BJ (cell line): ENCODE results near the gene ARSB. TPM values are rescaled to one million over a fixed set of nuclear protein-coding genes. Genes with fewer than 3 reads are reported as not detected.

Experiments used
- CTCF ChIA-PET: fragments of 350-600 bp; formaldehyde crosslinking; extraction: SDS; loops from one replicate; lab custom pipeline; 2021; ENCODE audit warnings: antibody characterized with exemption, inconsistent platforms; lab: Yijun Ruan, JAX
- POLR2A ChIA-PET: fragments of 300-600 bp; sonication (Branson Sonifier 250); formaldehyde crosslinking; extraction: SDS; loops from one replicate; lab custom pipeline; 2021; ENCODE audit warnings: antibody characterized with exemption; lab: Charles Lee
- DNase-seq: peaks from one replicate; pipeline ENCODE4 v3.0.0-alpha.2; 2011; ENCODE audit warnings: low read depth
- H3K27me3 ChIP-seq: 2 replicates; pipeline ENCODE4 v1.6.0; 2011; ENCODE audit warnings: low read length; ENCODE audit not compliant: control insufficient read depth, insufficient read depth
- H3K36me3 ChIP-seq: 2 replicates; pipeline ENCODE4 v1.5.1; 2011; ENCODE audit warnings: low read length; ENCODE audit not compliant: control insufficient read depth, insufficient read depth
- H3K4me3 ChIP-seq: 2 replicates; pipeline ENCODE4 v1.5.1; 2011; ENCODE audit warnings: low read depth, mild to moderate bottlenecking, control low read depth, low read length
- CTCF ChIP-seq: IDR thresholded peaks from 2 replicates; pipeline ENCODE4 v1.5.1; 2011; ENCODE audit warnings: low read depth, mild to moderate bottlenecking, control low read depth, inconsistent platforms, low read length, moderate library complexity; ENCODE audit not compliant: insufficient read depth
- polyA plus RNA-seq: library from polyadenylated mRNA; depleted of rRNA; stranded (reverse); fragments of >200 nt; gene quantifications from 2 replicates; pipeline ENCODE4 v1.2.3, GENCODE V29; 2011

Gene ARSB
- polyA plus RNA-seq, 1 experiment, result 26.7 TPM

DNA sequence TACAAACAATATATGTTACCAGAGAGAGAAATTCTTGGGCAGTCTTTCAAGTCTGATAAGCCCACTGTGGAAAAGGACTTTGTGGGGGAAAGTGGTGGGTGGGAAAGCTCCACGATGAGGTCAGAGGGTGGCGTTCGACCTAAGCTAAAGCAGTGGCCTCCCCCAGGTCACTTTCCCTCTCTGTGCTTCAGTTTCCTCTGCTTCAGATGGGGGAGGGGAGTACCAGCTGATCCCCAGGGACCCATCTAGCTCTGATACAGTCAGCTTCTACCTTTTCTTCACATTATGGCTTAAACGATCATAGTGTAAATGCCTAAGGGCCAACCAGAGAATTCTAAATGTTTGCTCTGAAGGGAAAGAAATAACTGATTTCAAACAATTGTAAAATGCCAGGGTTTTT lies 36.6 kb upstream of the ARSB start:
- H3K36me3 ChIP-seq, result no peaks in the 10 kb centered on the region
- H3K4me3 ChIP-seq, result no peak overlapping the region
- POLR2A ChIA-PET, result no interaction called here
- H3K27me3 ChIP-seq, result no peaks in the 10 kb centered on the region
- CTCF ChIA-PET, result interaction anchor here (0.5 to 13.3 kb wide), 17 partner anchors 8 to 1062 kb away, joined by 3 to 439 read pairs (median 6); partner anchors contain the start of gene ARSB
- DNase-seq, result no peak
- TF ChIP-seq CTCF, result no peak

GRCh38 chr5:79020861-79021561 lies 35.9 kb upstream of the ARSB start:
- POLR2A ChIA-PET, result interaction anchor here (0.5 kb wide), 1 partner anchor 1071 kb away, joined by 8 read pairs; no protein-coding TSS in a partner anchor
- peak; percentile 36 for DNase-seq
- Histone ChIP-seq H3K27me3 (no peaks in the 10 kb centered on the region), H3K36me3 (no peaks in the 10 kb centered on the region), H3K4me3 (no peak overlapping the region)
- peak; percentile 88 for TF ChIP-seq CTCF
- CTCF ChIA-PET, result interaction anchor here (0.5 to 13.3 kb wide), 29 partner anchors 9 to 1062 kb away, joined by 3 to 439 read pairs (median 4); partner anchors contain the start of gene ARSB

DNA sequence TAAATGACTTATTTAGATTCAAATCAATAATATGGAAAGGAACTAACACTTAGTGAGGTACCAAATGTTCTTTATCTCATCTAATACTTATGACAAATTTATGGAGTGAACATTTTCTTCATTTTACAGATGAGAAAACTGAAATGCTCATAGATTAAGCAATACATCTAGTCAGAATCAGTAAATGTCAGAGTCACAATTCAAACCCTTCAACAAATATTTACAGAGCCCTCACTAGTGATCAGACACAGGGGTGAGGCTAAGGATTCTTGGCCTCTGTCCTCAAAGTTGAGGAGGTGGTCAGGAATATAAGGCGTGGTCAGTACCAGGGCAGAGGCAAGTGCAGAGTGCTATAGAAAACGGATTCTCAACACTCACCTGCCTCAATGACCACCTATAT lies 29.5 kb upstream of the ARSB start:
- H3K27me3 ChIP-seq, result no peaks in the 10 kb centered on the region
- TF ChIP-seq CTCF, result no peak
- ChIA-PET POLR2A (no interaction called here), CTCF (interaction anchor here (1.4 kb wide), 1 partner anchor 10 kb away, joined by 6 read pairs; no protein-coding TSS in a partner anchor)
- no peak overlapping the region for H3K4me3 ChIP-seq
- DNase-seq, result no peak
- H3K36me3 ChIP-seq, result no peaks in the 10 kb centered on the region

DNA sequence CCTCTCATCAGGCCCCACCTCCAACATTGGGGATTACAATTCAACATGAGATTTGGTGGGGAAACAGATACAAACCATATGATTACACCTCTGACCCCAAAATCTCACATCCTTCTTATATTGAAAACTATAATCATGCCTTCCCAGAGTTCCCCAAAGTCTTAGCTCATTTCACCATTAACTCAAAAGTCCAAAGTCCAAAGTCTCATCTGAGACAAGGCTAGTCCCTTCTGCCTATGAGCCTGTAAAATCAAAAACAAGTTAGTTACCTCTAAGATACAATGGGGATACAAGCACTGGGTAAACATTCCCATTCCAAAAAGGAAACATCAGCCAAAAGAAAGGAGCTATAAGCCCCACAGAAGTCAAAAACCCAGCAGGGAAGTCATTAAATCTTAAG lies 26.8 kb upstream of the ARSB start:
- H3K36me3 ChIP-seq, result no peaks in the 10 kb centered on the region
- H3K27me3 ChIP-seq, result no peaks in the 10 kb centered on the region
- ChIA-PET POLR2A (no interaction called here), CTCF (interaction anchor here (2.0 to 7.7 kb wide), 3 partner anchors 9 to 123 kb away, joined by 7 to 38 read pairs (median 9); no protein-coding TSS in a partner anchor)
- TF ChIP-seq CTCF, result no peak
- DNase-seq, result no peak
- no peak overlapping the region for H3K4me3 ChIP-seq

DNA sequence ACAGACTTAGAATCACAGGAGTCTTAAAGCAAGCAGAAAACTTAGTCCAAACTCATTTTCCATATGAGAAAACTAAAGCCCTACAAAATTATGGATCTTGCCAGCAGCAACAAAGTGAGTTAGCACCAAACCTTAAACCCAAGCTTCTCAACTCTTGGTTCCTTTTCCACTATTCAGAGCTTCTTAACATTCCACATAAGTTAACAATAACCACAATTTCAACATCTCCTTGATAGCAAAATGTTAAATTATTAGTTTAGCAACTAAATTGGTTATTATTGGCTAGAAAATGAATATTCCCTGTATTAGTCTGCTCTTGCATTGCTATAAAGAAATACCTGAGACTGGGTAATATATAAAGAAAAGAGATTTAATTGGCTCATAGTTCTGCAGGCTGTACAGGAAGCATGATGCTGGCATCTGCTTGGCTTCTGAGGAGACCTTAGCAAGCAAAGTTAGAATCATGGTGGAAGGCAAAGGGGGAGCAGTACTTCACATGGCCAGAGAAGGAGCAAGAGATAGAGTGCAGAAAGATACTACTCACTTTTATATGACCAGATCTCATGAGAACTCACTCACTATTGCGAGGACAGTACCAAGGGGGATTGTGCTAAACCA lies 26.2 kb upstream of the ARSB start:
- H3K36me3 ChIP-seq, result no peaks in the 10 kb centered on the region
- peak; percentile 17; the same call in 1 of the 2 replicates for TF ChIP-seq CTCF
- H3K27me3 ChIP-seq, result no peaks in the 10 kb centered on the region
- ChIA-PET CTCF (interaction anchor here (1.6 to 7.7 kb wide), 5 partner anchors 9 to 123 kb away, joined by 7 to 38 read pairs (median 9); no protein-coding TSS in a partner anchor), POLR2A (no interaction called here)
- no peak overlapping the region for H3K4me3 ChIP-seq
- no peak for DNase-seq
